Transverse colon (tissue), 4 donors: ENCODE measurements around the gene FAM135A. TPM values are rescaled to one million over a fixed set of nuclear protein-coding genes. Genes with fewer than 3 reads are reported as not detected.

Experiments used
- DNase-seq: peaks from one replicate; pipeline ENCODE4 v3.0.0-alpha.2; 2019
- H3K27ac ChIP-seq, 4 donors: fragments of 200-600 bp; sonication (generic); 2 replicates each; pipeline ENCODE4 v1.5.1; 2016 to 2018; ENCODE audit warnings: inconsistent platforms in 4 of 4
- H3K27me3 ChIP-seq: fragments of 200-600 bp; sonication (generic); 2 replicates; pipeline ENCODE4 v1.5.1; 2017; ENCODE audit warnings: inconsistent platforms
- H3K36me3 ChIP-seq, 4 donors: fragments of 200-600 bp; sonication (generic); 2 replicates each; pipeline ENCODE4 v1.5.1; 2017 to 2019; ENCODE audit warnings: inconsistent platforms in 4 of 4
- H3K4me1 ChIP-seq, 4 donors: fragments of 200-600 bp; sonication (generic); 2 replicates each; pipeline ENCODE4 v1.5.1; 2017 to 2020; ENCODE audit warnings: inconsistent platforms in 4 of 4
- H3K4me3 ChIP-seq, 4 donors: fragments of 200-600 bp; sonication (generic); 1 replicate in 1 of 4; 2 replicates in 3 of 4; pipeline versions ENCODE4 v1.5.1 to v1.6.1; 2017 to 2019; ENCODE audit warnings: inconsistent platforms in 4 of 4
- H3K9me3 ChIP-seq, 2 donors: fragments of 200-600 bp; sonication (generic); 2 replicates each; pipeline ENCODE4 v1.5.1; 2017 to 2019; ENCODE audit warnings: inconsistent platforms in 2 of 2
- EP300 ChIP-seq: sonication (generic); formaldehyde crosslinking; IDR thresholded peaks from one replicate; pipeline ENCODE4 v1.6.1; 2017; ENCODE audit warnings: antibody characterized with exemption, low read depth
- POLR2A ChIP-seq: fragments of 450-650 bp; IDR thresholded peaks from one replicate; pipeline ENCODE4 v1.6.1; 2016; ENCODE audit warnings: antibody characterized with exemption, mild to moderate bottlenecking, moderate library complexity
- POLR2AphosphoS5 ChIP-seq, 3 donors: sonication (generic); formaldehyde crosslinking; IDR thresholded peaks; one replicate each; pipeline ENCODE4 v1.6.1; 2016; ENCODE audit warnings: antibody characterized with exemption in 3 of 3
- WGBS, 2 donors: methylation state at CpG; one replicate each; pipeline ENCODE4 v1.1.5; 2018; ENCODE audit warnings: low coverage in 1 of 2; 5-methylcytosine and 5-hydroxymethylcytosine counted together
- in situ Hi-C, 4 donors: fragments of 200-750 bp; cut with MboI; loops; one replicate each; pipeline versions ENCODE4 v1.15.0 to v1.15.1; 2017; ENCODE audit warnings: low sequenced_read_pairs in 3 of 4, low pct_ligation_motif_present in 1 of 4, low pct_unique_long_range_greater_than_20kb in 1 of 4
- intact Hi-C: fragments of 100-400 bp; cut with DNase I; formaldehyde crosslinking; loops from one replicate; pipeline ENCODE4 v1.15.1; 2023; ENCODE audit warnings: low total_unique reads
- total RNA-seq, 4 donors: library from RNA; depleted of rRNA; stranded (reverse); fragments of >200 nt; gene quantifications; one replicate each; pipeline ENCODE4 v1.1.0, GENCODE V29; 2016
- TF ChIP-seq, protein P1 (sequence below), 5 experiments: fragments of 200-600 bp in 3 of 5; fragments of 450-650 bp in 2 of 5; sonication (generic) in 3 of 5; IDR thresholded peaks; 1 replicate in 2 of 5; 2 replicates in 3 of 5; pipeline ENCODE4 v1.5.1; 2016 to 2017; ENCODE audit warnings: antibody characterized with exemption in 5 of 5, inconsistent platforms in 3 of 5, mild to moderate bottlenecking in 2 of 5, moderate library complexity in 1 of 5

Gene FAM135A
- total RNA-seq, 4 donors from 2014 or later, result 38.9 to 115 (median 65.7) TPM

- Histone ChIP-seq H3K27ac (no peak overlapping the region), H3K36me3 (peaks cover 0 to 6% (median 0%) of the 10 kb centered on the region in 4 donors), H3K4me1 (no peaks in the 10 kb centered on the region), H3K4me3 (no peak overlapping the region), H3K9me3 (no peaks in the 10 kb centered on the region), H3K27me3 (no peaks in the 10 kb centered on the region)
- no peak for DNase-seq
- 97% methylated on average over 2 of the region's 2 CpGs; no CpG with 5 or more reads in 1 of the 2 donors for WGBS, 2 donors
- TF ChIP-seq EP300 (no peak), POLR2AphosphoS5 (IDR thresholded peaks at IDR 0.05) (no peak), POLR2A (no peak)
- TF ChIP-seq, protein P1, sequence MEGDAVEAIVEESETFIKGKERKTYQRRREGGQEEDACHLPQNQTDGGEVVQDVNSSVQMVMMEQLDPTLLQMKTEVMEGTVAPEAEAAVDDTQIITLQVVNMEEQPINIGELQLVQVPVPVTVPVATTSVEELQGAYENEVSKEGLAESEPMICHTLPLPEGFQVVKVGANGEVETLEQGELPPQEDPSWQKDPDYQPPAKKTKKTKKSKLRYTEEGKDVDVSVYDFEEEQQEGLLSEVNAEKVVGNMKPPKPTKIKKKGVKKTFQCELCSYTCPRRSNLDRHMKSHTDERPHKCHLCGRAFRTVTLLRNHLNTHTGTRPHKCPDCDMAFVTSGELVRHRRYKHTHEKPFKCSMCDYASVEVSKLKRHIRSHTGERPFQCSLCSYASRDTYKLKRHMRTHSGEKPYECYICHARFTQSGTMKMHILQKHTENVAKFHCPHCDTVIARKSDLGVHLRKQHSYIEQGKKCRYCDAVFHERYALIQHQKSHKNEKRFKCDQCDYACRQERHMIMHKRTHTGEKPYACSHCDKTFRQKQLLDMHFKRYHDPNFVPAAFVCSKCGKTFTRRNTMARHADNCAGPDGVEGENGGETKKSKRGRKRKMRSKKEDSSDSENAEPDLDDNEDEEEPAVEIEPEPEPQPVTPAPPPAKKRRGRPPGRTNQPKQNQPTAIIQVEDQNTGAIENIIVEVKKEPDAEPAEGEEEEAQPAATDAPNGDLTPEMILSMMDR (IDR thresholded peaks at IDR 0.05), result no peak
- intact Hi-C loops, result loop anchor here (10.0 kb wide), 1 partner anchor 110 kb away; no protein-coding TSS in a partner anchor
- in situ Hi-C loops, result loop anchor here in 1 of 4 donors (25.0 kb wide), 1 partner anchor 113 kb away; no protein-coding TSS in a partner anchor
Observed at GRCh38 chr6:70574643-70575042, 161.3 kb downstream of the FAM135A start.

GRCh38 chr6:70575899-70576495, 162.7 kb downstream of the FAM135A start:
- H3K9me3 ChIP-seq, result no peaks in the 10 kb centered on the region
- DNase-seq, result peak; percentile 12
- no peak overlapping the region for H3K4me3 ChIP-seq
- no peaks in the 10 kb centered on the region for H3K4me1 ChIP-seq
- TF ChIP-seq POLR2A (no peak), EP300 (no peak), POLR2AphosphoS5 (IDR thresholded peaks at IDR 0.05) (no peak)
- TF ChIP-seq, protein P1 (IDR thresholded peaks at IDR 0.05), result no peak
- no peak overlapping the region for H3K27ac ChIP-seq
- no peaks in the 10 kb centered on the region for H3K27me3 ChIP-seq
- intact Hi-C loops, result loop anchor here (10.0 kb wide), 1 partner anchor 109 kb away; no protein-coding TSS in a partner anchor
- peaks cover 0 to 18% (median 3%) of the 10 kb centered on the region in 4 donors for H3K36me3 ChIP-seq
- 44 to 57% methylated on average over 6 to 7 of the region's 7 CpGs for WGBS, 2 donors
- in situ Hi-C loops, result no loop called here

- Histone ChIP-seq H3K36me3 (peaks cover 0 to 12% (median 3%) of the 10 kb centered on the region in 4 donors), H3K4me3 (no peak overlapping the region), H3K27me3 (no peaks in the 10 kb centered on the region), H3K4me1 (no peaks in the 10 kb centered on the region), H3K27ac (no peak overlapping the region), H3K9me3 (no peaks in the 10 kb centered on the region)
- intact Hi-C loops (no loop called here), in situ Hi-C loops (no loop called here)
- 50 to 76% methylated on average over 1 of the region's 1 CpG for WGBS, 2 donors
- DNase-seq, result no peak
- no peak for TF ChIP-seq POLR2AphosphoS5 (IDR thresholded peaks at IDR 0.05)
- TF ChIP-seq EP300, result no peak
- TF ChIP-seq, protein P1 (IDR thresholded peaks at IDR 0.05), result no peak
- no peak for TF ChIP-seq POLR2A
Observed at GRCh38 chr6:70586114-70586513, 172.8 kb downstream of the FAM135A start.

GRCh38 chr6:70590400-70590799, 177.1 kb downstream of the FAM135A start:
- in situ Hi-C loops (no loop called here), intact Hi-C loops (no loop called here)
- TF ChIP-seq POLR2A, result no peak
- no peak for TF ChIP-seq POLR2AphosphoS5 (IDR thresholded peaks at IDR 0.05)
- TF ChIP-seq, protein P1 (IDR thresholded peaks at IDR 0.05), result no peak
- no peak for TF ChIP-seq EP300
- no peaks in the 10 kb centered on the region for H3K4me1 ChIP-seq
- no peaks in the 10 kb centered on the region for H3K27me3 ChIP-seq
- H3K9me3 ChIP-seq, result no peaks in the 10 kb centered on the region
- no peak overlapping the region for H3K4me3 ChIP-seq
- no peaks in the 10 kb centered on the region for H3K36me3 ChIP-seq
- DNase-seq, result no peak
- no peak overlapping the region for H3K27ac ChIP-seq
